Prostate gland (tissue), 2 donors: ENCODE data around the gene IL18R1.

Source experiments
- POLR2AphosphoS5 ChIP-seq: sonication (generic); formaldehyde crosslinking; IDR thresholded peaks from one replicate; pipeline ENCODE4 v1.6.1; 2017; ENCODE audit warnings: antibody characterized with exemption
- TF ChIP-seq, protein P1 (sequence below), 4 experiments: fragments of 200-600 bp in 2 of 4; fragments of 450-650 bp in 2 of 4; sonication (generic) in 2 of 4; IDR thresholded peaks; 1 replicate in 3 of 4; 2 replicates in 1 of 4; pipeline ENCODE4 v1.5.1; 2016 to 2019; ENCODE audit warnings: antibody characterized with exemption in 4 of 4, mild to moderate bottlenecking in 2 of 4, moderate library complexity in 2 of 4

DNA sequence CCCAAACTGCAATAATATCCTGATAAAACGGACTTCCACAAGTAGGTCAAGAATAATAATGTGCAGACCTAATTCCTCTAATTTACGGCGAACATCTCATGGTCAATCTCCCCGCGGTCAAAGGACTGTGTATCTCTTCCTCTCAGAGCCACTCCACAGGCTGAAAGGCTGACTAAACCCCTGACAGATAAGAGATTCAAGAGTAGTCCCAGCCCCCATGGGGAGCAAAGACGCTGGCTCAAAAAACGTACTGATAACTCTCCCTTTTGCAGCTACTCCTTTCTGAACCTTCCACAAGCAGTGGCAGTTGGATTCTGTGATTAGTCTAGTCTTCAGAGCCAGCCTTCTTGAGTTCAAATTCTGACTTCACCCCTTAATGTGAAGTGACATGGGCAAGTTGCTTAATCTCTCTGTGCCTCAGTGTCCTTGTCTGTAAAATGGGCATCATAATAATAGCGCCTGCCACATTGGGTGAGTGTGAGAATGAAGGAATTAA, 19.7 kb upstream of the IL18R1 start:
- TF ChIP-seq, protein P1, sequence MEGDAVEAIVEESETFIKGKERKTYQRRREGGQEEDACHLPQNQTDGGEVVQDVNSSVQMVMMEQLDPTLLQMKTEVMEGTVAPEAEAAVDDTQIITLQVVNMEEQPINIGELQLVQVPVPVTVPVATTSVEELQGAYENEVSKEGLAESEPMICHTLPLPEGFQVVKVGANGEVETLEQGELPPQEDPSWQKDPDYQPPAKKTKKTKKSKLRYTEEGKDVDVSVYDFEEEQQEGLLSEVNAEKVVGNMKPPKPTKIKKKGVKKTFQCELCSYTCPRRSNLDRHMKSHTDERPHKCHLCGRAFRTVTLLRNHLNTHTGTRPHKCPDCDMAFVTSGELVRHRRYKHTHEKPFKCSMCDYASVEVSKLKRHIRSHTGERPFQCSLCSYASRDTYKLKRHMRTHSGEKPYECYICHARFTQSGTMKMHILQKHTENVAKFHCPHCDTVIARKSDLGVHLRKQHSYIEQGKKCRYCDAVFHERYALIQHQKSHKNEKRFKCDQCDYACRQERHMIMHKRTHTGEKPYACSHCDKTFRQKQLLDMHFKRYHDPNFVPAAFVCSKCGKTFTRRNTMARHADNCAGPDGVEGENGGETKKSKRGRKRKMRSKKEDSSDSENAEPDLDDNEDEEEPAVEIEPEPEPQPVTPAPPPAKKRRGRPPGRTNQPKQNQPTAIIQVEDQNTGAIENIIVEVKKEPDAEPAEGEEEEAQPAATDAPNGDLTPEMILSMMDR (IDR thresholded peaks at IDR 0.05): no peak
- no peak for TF ChIP-seq POLR2AphosphoS5
